NCI-H2196 treated with DMSO at 0.1 percent for 48 hours (cell line): ENCODE results near the gene HCFC1R1.
"Not testable (repeated sequence)": the region's sequence is repeated elsewhere in the genome, so short reads cannot be mapped to it uniquely, and the experiment has no call there.

Experiments
- DNase-seq: peaks from one replicate; lab custom pipeline; 2025; ENCODE audit not compliant: unreplicated experiment; lab: John Stamatoyannopoulos, UW

Gene HCFC1R1

DNA sequence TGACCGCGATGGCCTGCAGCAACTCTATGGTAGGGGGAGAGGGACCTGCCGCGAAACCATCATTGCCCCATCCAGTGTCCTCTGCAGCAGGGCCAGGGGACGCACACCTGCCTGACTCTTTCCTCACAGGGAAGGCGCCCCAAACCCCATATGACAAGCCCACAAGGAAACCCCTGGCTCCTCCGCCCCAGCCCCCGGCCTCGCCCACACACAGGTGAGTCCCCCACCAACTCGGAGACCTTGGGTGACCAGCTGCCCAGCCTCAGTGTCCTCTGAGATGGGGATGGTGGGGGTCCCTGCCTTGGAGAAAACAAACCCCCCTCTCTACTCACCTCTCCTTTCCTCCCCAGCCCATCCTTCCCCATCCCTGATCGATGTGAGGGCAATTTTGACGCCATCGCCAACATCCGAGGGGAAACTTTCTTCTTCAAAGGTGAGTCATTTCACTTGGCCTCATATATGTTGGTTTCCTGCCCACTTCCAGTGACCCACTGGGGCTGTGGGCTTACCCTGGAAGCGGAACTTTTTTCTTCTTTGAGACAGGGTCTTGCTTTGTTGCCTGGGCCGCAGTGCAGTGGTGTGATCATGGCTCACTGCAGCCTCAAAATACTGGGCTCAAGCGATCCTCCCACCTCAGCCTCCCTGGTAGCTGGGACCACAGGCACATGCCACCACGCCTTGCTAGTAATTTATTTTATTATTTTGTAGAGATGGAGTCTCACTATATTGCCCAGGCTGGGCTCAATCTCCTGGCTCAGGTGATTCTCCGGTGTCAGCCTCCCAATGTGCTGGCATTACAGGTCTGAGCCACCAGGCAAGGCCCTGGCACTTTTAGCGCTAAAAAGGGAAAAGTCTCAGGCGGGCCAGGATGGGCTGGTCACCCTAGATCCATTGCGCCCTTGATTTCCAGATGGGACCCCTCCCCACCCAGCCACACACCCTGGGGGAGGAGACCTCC, 33.7 kb upstream of the HCFC1R1 start:
- no peak for DNase-seq

DNA sequence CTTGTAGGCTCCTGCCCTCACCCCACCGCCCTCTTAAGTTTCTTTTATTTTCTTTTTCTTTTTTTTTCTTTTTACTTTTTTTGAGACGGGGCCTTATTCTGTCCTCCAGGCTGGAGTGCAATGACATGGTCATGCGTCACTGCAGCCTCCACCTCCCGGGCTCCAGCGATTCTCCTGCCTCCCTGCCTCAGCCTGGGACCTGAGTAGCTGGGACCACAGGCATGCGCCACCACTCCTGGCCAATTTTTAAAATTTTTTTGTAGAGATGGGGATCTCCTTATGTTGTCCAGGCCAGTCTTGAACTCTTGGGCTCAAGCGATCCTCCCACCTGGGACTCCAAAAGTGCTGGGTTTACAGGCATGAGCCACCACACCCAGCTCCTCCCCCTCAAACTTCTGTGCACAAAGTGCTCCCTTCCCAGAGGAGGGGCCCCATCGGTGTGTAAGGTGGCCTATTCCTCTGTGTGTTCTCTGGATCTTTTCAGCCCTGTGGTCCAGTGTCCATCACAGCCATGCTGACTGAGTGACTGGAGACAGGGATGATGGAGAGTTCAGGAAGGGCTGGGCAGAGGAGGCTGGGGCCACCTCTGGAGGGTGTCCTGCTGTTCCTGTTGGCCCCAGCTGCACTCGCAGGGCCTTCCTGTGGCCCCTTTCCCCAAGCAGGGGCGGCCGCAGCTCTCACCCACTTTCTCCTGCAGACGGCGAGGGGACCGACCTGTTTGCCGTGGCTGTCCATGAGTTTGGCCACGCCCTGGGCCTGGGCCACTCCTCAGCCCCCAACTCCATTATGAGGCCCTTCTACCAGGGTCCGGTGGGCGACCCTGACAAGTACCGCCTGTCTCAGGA, 32.8 kb upstream of the HCFC1R1 start:
- no peak for DNase-seq

DNA sequence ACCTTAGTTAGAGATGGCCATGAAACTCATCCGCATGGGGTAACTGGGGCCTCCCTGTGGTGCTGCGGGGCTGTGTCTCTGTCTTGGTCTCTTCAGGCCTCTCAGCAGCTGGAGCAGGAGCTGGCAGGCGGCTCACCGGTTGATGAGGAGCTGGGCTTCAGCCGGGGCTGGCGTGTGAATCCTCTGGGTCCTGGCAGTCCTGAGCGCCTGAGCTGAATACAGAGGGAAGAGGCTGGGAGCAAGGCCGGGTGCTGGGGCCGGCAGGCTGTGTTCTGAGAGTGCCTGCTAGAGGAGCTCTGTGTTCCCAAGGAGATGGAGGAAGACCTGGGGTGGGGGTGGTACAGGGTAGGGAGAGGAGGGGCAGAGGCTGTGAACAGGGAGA, 32.0 kb upstream of the HCFC1R1 start:
- not testable (repeated sequence) for DNase-seq

DNA sequence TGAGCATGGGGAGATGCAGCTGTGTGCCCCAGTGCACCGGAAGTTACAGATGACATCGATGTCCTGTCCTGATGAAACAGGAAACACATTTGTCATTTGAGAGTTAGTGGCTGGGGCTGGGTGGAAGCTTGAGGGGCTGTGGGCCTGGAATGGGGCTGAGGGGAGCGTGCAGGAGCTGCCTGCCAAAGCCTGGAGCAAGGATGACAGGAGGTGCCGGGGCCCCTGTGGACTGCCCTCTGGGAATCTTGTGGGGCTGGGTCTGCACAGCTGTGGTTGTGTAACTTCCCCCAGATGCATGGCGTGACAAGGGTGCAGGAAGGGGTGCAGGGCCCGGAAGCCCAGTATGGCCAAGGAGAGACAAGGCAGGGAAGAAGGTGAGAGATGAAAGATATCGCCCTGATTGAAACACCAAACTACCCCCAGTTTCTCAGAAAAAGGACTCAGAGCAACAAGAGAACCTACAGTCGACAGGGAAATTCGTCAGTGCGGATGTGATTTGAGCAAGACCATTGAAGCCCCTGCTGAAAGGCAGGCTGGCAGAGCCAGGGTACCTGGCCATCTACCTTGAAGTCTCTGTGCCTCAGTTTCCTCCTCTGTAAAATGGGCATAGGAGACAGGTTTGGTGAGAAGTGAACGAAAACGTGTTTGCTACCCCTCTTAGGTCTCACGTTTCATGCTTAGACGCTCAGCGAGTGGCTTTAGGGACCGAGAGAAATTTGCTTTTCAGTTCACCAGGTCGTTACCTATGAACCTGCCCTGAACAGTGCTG, 31.4 kb upstream of the HCFC1R1 start:
- no peak for DNase-seq

DNA sequence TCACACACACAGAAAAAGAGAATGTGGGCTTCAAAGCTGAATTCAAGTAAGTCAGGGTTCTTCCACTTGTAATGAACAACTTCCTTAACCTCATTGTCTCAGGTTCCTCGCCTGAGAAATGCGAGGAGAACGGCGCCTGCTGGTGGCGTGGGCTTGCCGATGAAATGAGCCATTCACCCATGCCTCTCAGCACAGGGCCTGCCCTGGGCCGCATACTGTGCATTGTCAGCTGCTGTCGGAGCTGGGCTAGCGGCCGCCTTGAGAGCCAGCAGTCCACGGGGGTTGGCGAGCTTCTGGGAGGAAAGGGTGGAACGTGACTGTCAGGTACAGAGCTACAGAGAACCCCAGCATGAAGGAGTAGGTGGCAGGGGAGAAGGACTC, 29.6 kb upstream of the HCFC1R1 start:
- not testable (repeated sequence) for DNase-seq

DNA sequence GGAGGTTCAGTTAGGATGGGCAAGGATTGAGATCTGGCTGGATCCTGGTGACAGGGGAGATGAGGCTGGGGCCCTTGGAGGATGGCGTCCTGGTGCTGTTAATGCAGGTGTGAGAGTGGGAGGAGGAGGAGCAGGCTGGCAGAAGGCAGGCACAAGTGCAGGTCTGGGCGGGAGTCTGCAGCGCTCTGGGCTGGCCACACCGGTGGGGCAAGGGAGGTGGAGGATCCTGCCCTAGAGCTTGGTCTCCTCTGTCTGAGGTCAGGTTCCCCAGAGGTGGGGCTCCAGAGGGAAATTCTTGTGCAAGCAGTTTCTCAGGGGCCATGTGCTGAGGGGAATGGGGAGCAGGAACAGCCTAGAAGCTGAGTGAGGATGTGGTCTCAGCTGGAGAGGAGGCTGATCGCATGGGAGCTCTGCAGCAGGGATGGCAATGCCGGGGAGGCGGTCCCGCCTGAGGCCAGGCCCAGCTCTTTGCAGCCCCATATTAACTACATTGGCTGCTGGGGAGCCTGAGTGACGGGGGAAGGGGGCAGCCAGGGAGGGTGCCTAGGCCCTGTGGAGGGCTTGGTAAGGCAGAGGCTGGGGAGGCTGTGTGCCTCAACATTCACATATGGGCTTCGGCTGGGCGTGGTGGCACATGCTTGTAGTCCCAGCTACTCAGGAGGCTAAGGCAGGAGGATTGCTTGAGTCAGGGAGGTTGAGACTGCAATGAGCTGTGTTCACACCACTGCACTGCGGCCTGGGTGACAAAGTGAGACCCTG, 29.0 kb upstream of the HCFC1R1 start:
- not testable (repeated sequence) for DNase-seq

DNA sequence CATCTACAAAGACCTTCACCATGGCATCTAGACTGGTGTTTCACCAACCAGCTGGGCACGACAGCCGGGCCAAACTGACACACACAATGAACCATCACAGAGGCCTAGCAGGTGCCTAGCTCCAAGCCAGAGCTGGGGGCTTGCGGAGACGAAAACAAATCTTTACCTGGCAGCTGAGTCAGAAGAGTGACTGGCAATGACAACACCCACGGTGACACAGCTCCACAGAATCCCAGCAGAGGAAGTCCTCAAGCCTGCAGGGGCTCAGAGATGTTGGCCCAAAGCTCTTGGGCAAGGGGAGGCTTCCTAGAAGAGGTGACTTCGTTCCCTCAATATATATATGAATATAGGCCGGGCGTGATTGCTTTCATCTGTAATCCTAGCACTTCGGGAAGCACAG, 27.8 kb upstream of the HCFC1R1 start:
- DNase-seq: no peak

DNA sequence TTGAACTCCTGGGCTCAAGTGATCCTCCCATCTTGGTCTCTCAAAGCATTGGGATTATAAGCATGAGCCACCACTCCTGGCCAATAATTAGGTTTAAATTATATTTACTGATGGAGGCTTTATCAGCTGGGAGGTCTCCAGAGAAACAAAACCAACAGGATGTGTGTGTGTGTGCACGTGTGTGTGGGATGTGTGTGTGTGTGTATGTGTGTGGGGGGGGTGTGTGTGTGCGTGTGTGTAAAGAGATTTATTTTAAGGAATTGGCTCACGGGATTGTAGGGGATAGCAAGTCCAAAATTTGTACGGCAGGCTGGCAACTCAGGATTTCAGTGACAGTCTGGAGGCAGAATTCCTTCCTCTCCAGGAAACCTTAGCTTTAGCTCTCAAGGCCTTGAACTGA, 27.3 kb upstream of the HCFC1R1 start:
- DNase-seq: no peak

DNA sequence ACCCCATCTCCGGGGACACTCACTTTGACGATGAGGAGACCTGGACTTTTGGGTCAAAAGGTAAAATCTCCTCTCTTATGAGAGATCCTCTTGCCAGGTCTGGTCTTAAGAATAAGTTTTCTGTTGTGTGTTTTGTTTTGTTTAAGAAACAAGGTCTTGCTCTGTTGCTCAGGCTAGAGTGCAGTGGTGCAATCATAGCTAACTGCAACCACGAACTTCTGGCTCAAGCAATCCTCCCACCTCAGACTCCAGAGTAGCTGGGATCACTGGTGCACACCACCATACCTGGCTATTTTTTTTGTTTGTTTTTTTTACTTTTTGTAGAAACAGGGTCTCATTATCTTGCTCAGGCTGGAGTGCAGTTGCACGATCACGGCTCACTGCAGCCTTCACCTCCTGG, 26.7 kb upstream of the HCFC1R1 start:
- DNase-seq: no peak

DNA sequence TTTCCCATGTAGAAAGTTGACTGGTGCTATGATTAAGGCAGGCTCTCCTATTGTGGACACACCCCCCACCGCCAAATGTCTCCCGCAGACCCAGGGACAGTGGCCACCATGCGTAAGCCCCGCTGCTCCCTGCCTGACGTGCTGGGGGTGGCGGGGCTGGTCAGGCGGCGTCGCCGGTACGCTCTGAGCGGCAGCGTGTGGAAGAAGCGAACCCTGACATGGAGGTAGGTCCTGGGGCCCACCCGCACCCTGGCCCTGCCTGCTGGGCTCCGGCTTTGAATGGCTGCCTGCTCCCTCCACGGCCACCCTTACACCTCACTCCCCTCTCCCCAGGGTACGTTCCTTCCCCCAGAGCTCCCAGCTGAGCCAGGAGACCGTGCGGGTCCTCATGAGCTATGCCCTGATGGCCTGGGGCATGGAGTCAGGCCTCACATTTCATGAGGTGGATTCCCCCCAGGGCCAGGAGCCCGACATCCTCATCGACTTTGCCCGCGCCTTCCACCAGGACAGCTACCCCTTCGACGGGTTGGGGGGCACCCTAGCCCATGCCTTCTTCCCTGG, 26.3 kb upstream of the HCFC1R1 start:
- no peak for DNase-seq

DNA sequence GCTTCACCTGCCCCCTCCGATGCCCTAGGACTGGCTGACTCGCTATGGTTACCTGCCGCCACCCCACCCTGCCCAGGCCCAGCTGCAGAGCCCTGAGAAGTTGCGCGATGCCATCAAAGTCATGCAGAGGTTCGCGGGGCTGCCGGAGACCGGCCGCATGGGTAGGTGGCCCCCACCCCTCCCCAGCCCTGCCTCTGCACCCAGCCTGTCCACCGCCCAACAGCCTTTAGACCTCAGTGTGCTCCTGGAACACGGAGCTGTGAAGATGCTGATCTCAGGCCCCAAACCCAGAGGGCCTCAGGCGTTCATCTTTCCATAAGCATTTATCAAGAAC, 23.6 kb upstream of the HCFC1R1 start:
- DNase-seq: no peak

DNA sequence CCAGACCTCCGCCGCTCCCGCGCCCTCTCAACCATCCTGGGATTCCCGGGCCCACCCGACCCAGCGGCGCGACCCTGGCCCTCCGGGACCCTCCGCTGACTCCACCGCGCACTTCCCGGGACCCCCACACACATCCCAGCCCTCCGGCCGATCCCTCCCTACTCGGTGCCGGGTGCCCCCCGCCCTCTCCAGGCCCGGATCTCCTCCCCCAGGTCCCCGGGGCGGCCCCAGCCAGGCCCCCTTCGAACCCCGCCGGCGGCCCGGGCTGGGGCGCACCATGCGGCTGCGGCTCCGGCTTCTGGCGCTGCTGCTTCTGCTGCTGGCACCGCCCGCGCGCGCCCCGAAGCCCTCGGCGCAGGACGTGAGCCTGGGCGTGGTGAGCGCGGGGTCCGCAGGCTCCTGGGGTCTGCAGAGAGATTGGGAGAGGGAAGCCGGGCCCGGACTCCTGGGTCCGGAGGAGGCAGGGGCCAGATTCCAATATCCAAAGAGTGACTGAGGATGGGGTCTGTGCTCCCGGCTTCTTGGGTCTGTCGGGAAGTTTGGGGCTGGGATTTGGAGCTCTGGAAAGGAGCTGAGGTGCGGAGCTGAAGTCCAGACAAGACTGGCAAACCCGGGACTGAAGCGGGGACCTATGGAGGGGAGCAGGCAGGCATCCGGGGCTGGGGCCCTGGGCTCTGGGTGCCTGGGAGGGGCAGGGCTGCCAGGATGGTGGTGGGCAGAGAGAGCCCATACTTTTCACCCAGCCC, 23.1 kb upstream of the HCFC1R1 start:
- no peak for DNase-seq

DNA sequence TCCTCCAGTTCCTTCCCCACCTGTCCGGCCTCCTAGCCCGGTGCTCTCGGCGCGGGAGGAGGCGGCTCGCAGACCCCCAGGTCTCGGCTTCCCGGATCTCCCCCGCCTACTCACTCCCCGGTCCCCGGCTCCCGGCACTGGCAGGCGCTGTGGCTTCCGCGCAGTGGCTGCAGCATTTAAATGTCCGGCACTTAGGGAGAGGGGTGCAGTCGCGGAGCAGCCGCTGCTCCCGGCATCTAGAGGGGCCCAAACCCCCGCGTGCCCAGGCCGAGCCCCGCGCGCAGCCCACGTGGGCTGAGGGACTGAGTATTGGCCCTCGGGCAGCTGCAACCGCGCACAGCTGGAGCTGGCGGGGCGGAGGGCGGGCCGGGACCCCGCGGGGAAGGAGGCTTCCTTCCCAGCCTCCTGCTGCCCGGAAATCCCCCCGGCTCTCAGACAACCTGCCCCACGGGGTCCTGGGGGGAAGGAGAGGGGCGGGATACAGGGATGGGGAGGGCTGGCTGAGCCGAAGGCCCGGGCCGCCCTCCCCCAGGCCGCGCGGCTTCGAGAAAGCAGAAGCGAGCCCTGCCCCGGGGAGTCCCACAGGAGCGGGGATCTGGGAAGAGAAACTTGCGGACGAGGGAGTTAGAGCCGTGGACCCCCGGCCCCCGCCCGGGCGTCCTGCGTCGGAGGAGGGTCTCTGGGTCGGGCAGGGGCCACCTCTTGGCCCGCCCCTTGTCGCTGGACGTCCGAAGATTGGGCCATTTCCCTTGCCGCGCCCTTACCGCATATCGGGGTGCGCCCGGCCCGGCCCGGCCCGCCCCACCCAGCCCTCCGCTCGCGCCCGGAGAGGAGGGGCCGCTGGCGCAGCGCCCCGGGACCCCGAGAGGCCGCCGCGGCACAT, 22.3 kb upstream of the HCFC1R1 start, which contains the start of gene MMP25:
MMP25 (plus strand) TSS at position 804 of the 883 bp plus-strand sequence. CDS start 357 bp downstream, outside the sequence.
- no peak for DNase-seq

DNA sequence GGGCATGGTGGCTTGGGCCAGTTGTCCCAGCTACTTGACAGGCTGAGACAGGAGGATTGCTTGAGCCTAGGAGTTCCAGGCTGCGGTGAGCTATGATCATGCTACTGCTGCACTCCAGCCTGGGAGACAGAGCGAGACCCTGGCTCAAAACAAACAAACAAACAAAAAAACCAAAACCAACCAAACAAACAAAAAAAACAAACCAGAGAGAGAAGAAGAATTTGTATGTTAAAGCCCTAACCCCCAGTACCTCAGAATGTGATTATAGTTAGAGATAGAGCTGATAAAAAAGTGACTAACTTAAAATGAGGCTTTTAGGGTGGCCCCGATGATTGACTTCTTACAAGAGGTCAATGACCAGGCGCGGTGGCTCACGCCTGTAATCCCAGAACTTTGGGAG, 21.0 kb upstream of the HCFC1R1 start:
- no peak for DNase-seq

DNA sequence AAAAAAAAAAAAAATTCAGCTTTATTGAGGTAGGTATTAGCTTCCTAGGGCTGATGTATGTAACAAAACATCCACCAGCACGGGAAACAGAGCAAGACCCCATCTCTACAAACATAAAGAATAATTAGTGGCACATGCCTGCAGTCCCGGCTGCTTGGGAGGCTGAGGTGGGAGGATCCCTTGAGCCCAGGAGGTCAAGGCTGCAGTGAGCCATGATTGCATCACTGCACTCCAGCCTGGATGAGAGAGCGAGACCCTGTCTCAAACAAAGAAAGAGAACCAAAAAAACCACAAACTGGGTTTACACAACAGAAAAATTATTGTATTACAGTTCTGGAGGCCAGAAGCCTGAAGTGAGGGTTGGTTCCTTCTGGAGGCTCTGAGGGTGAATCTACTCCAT, 18.6 kb upstream of the HCFC1R1 start:
- DNase-seq: no peak

DNA sequence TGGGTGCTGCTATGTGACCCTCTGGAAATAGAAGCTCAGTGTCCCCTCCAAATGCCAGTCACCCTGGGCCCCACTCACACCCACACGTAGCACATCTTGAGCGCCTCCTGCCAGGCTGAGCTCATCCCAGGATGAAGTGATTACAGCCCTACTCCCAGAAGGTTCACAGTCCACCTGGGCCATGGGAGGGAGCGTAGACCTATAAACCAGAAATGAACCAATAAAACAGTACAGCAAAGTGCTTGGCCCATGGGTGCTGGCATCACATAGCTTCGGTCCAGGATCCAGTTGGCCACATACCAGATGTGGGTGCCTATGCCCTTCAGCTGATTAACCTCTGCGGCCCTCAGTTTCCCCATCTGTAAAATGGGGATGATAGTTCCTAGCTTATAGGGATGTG, 15.2 kb upstream of the HCFC1R1 start:
- DNase-seq: no peak

DNA sequence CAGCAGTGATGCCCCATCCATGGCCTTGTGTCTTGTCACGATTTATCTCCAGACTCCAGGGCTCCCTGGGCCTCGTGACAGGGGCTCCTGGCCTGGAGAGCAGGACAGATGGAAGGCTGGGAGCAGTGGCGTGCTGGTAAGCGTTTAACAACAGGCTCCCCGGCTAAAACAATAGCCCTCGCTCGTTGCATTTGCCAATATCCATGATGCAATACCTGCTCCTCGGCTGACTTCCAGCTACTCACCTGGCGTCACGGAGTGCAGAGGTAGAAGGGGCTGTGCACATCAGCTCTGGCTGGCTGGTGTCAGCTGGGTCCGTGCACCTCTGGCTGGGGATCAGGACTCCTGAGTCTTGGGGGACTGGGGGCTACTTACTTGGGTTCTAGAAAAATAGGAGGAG, 14.5 kb upstream of the HCFC1R1 start:
- DNase-seq: peak; percentile 53

DNA sequence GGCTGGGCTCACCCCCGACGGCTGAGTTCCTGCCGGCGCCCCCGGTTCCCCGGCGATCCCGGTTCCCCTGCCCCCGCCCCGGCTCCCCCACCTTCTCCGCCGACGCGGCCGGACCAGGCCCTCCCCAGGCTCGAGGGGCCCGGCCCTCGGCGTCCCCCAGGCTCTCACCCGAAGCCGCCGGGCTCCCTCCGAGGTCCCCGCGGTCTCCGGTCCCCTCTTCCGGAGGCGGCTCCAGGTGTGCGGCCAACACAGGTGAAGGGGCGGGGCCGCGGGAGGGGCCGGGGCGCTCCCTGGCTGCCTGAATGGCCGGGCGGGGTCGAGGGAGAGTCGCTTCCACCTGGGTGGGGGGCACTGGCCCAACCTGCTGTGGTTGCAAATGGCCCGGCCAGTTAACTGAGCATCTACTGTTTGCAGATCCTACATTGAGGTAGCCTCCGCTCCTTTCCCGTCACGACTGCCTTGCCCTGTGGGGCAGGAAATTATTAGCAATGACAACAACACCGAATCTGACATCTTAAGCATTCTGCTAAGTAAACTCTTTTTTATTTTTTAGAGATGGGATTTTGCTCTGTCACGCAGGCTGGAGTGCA, 13.1 kb upstream of the HCFC1R1 start, which contains the start of gene BICDL2:
BICDL2 (minus strand) TSS at position 219 of the 590 bp plus-strand sequence. CDS start 1,448 bp downstream, outside the sequence.
- DNase-seq: no peak
